Mesothelial cell of epicardium (in vitro differentiated cells): Measurements from ENCODE around the gene KPNA4. TPM values are rescaled to one million over a fixed set of nuclear protein-coding genes. Genes with fewer than 3 reads are reported as not detected.

Experiments used
- DNase-seq, 2 experiments: peaks; one replicate each; pipeline ENCODE4 v3.0.0; 2021; ENCODE audit warnings: low spot score in 2 of 2; ENCODE audit not compliant: unreplicated experiment in 2 of 2
- H3K27ac Mint-ChIP-seq: 2 replicates; pipeline ENCODE4 v1.8.0; 2021; ENCODE audit warnings: mixed read lengths
- H3K27me3 Mint-ChIP-seq: 2 replicates; pipeline ENCODE4 v1.8.0; 2021; ENCODE audit warnings: low read depth, mixed read lengths
- H3K36me3 Mint-ChIP-seq: 2 replicates; pipeline ENCODE4 v1.8.0; 2021; ENCODE audit warnings: mixed read lengths
- H3K4me1 Mint-ChIP-seq: 2 replicates; pipeline ENCODE4 v1.8.0; 2021; ENCODE audit warnings: mixed read lengths
- H3K4me3 Mint-ChIP-seq: 2 replicates; pipeline ENCODE4 v1.8.0; 2021; ENCODE audit warnings: mild to moderate bottlenecking, moderate library complexity, mixed read lengths
- H3K9me3 Mint-ChIP-seq: 2 replicates; pipeline ENCODE4 v1.8.0; 2021; ENCODE audit warnings: mixed read lengths
- CTCF ChIP-seq: fragments of 200-600 bp; sonication (generic); IDR thresholded peaks from one replicate; pipeline ENCODE4 v1.5.0; 2021; ENCODE audit warnings: antibody characterized with exemption; ENCODE audit not compliant: unreplicated experiment
- total RNA-seq: library from RNA; stranded (reverse); gene quantifications from 3 replicates; pipeline ENCODE4 v1.2.1, GENCODE V29; 2021

Gene KPNA4
- total RNA-seq, 1 donor from 2014 or later: 61.1 TPM

- DNase-seq: no peak
- Mint-ChIP-seq H3K36me3 (no peaks in the 10 kb centered on the region), H3K4me1 (no peaks in the 10 kb centered on the region), H3K9me3 (peaks cover 72% of the 10 kb centered on the region), H3K27ac (no peak overlapping the region), H3K4me3 (no peak overlapping the region), H3K27me3 (peaks cover 7% of the 10 kb centered on the region)
- no peak for TF ChIP-seq CTCF
These were observed 22.7 kb upstream of the KPNA4 start for GRCh38 chr3:160588023-160588422.

- Mint-ChIP-seq H3K9me3 (peaks cover 75% of the 10 kb centered on the region), H3K27me3 (peaks cover 7% of the 10 kb centered on the region), H3K4me1 (no peaks in the 10 kb centered on the region), H3K27ac (no peak overlapping the region), H3K36me3 (no peaks in the 10 kb centered on the region), H3K4me3 (no peak overlapping the region)
- no peak for DNase-seq
- TF ChIP-seq CTCF: no peak
These were observed 21.7 kb upstream of the KPNA4 start for GRCh38 chr3:160587105-160587504.

- Mint-ChIP-seq H3K36me3 (no peaks in the 10 kb centered on the region), H3K9me3 (peaks cover 78% of the 10 kb centered on the region), H3K4me3 (no peak overlapping the region), H3K4me1 (no peaks in the 10 kb centered on the region), H3K27me3 (peaks cover 7% of the 10 kb centered on the region), H3K27ac (no peak overlapping the region)
- TF ChIP-seq CTCF: no peak
- no peak for DNase-seq
These were observed 21.3 kb upstream of the KPNA4 start for GRCh38 chr3:160586679-160587078.

GRCh38 chr3:160583451-160583850, 18.1 kb upstream of the KPNA4 start:
- no peak overlapping the region for H3K4me3 Mint-ChIP-seq
- no peak for DNase-seq
- H3K4me1 Mint-ChIP-seq: no peaks in the 10 kb centered on the region
- no peak overlapping the region for H3K27ac Mint-ChIP-seq
- H3K9me3 Mint-ChIP-seq: peaks cover 58% of the 10 kb centered on the region
- TF ChIP-seq CTCF: no peak
- no peaks in the 10 kb centered on the region for H3K27me3 Mint-ChIP-seq
- H3K36me3 Mint-ChIP-seq: no peaks in the 10 kb centered on the region

- no peak for TF ChIP-seq CTCF
- H3K36me3 Mint-ChIP-seq: no peaks in the 10 kb centered on the region
- no peaks in the 10 kb centered on the region for H3K4me1 Mint-ChIP-seq
- H3K9me3 Mint-ChIP-seq: peaks cover 47% of the 10 kb centered on the region
- H3K27me3 Mint-ChIP-seq: peaks cover 1% of the 10 kb centered on the region
- H3K4me3 Mint-ChIP-seq: no peak overlapping the region
- DNase-seq: no peak
- no peak overlapping the region for H3K27ac Mint-ChIP-seq
These were observed 15.6 kb upstream of the KPNA4 start for GRCh38 chr3:160580938-160581337.

GRCh38 chr3:160577556-160578195, 12.3 kb upstream of the KPNA4 start:
- no peak for DNase-seq
- Mint-ChIP-seq H3K9me3 (peaks cover 23% of the 10 kb centered on the region), H3K4me3 (no peak overlapping the region), H3K36me3 (no peaks in the 10 kb centered on the region), H3K27ac (no peak overlapping the region), H3K27me3 (peaks cover 3% of the 10 kb centered on the region), H3K4me1 (no peaks in the 10 kb centered on the region)
- TF ChIP-seq CTCF: no peak
